Endometrial microvascular endothelial cells (primary cell): ENCODE results near the gene HEXA. TPM values are rescaled to one million over a fixed set of nuclear protein-coding genes. Genes with fewer than 3 reads are reported as not detected.

Experiments used
- in situ Hi-C: cut with HindIII; loops from 2 replicates; pipeline ENCODE4 v1.10.0; 2017; ENCODE audit warnings: low sequenced_read_pairs, low pct_unique_long_range_greater_than_20kb; ENCODE audit errors: inconsistent ontology term
- total RNA-seq: library from RNA; depleted of rRNA; stranded (reverse); fragments of >200 nt; gene quantifications from one replicate; pipeline ENCODE4 v1.2.3, GENCODE V29; 2015; ENCODE audit errors: inconsistent ontology term

The HEXA gene
- total RNA-seq, 1 donor from 2014 or later: 67.2 TPM

DNA sequence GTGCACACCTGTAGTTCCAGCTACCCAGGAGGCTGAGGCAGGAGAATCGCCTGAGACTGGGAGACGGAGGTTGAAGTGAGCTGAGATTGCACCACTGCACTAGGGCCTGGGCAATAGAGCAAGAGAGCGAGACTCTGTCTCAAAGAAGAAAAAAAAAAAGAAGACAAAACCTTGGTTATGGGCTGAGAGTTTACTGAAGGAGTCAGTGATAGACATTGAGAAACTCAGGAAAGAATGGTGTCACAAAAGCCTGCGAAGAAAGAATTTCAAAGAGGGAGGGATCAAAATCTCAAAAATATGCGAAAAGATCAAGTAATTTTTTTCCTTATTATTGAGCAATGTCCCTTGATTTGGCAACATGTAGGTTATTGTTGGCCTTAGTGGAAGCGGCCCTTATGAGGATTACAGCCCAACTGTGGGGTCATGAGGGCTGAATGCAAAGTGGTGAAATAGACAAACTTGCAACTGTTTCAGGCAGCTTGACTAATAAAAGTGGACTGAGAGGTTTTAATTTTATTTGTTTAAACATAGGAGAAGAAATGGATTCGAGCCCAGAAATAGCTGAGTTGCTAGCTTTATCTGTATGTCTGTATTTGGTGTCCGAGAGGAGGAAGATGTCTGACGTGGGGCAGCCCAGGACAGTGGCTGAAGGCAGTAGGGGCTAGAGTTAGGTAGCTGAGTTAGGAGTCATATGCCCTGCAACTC is 37.0 kb downstream of the HEXA start:
- in situ Hi-C loops: no loop called here

DNA sequence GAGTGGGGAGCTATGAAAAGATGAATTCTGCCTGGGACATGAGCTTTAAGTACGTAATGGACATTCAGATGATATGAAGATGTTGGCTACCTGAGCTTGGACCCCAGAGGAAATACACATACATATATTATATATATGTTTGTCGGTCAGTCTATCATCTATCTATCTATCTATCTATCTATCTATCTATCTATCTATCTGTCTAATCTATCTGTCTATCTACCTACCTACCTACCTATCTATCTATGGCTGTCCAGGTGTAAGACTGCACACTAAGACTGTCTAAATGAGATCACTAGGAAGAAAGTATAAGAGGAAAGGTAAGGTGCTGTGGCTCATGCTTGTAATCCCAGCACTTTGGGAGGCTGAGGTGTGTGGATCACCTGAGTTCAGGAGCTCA is 37.7 kb downstream of the HEXA start:
- in situ Hi-C loops: no loop called here

DNA sequence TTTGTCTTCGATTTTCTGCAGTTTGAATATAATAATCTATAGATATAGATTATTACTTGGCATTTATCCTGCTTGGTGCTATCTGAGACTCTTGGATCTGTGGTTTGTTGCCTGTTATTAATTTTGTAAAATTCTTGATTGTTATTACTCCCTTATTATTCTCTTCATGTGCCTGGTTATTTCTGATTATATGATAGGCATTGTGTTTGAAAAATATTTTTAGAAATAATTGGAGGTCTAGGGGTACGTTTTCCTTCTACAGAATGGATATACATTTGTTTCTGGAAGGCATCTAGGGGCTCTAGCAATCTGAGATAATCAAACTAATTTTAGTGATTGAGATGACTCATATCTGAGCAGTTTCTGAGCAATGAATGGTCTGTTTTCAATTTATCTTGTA is 41.0 kb downstream of the HEXA start:
- in situ Hi-C loops: no loop called here

DNA sequence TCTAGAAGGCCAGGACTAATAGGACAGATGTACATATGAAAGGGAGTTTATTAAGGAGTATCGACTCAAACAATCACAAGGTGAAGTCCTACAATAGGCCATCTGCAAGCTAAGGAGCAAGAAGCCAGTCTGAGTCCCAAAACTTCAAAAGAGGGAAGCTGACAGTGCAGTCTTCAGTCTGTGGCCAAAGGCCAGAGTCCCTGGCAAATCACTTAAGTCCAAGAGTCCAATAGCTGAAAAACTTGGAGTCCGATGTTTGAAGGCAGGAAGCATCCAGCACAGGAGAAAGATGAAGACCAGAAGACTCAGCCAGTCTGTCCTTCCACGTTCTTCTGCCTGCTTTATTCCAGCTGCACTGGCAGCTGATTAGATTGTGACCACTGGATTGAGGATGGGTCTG is 44.8 kb downstream of the HEXA start:
- in situ Hi-C loops: no loop called here

DNA sequence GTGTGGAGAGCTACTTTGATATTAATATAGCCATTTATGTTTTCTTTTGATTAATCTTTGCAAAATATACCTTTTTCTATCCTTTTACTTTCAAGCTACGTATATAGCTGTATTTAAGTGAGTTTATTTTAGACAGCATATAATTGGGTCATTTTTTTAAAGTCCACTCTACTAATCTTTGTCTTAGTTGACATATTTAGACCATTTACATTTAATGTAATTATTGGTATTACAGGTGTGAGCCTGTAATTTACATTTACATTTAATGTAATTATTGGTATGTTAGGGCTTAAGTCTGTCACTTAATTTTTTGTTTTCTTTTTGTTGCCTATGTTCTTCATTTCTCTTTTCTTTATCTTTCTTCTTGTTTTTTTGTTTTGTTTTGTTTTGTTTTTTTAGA is 52.1 kb downstream of the HEXA start:
- in situ Hi-C loops: no loop called here

- in situ Hi-C loops: no loop called here
Observed at GRCh38 chr15:72319985-72320671, 55.7 kb downstream of the HEXA start, which contains the start of gene CELF6. Gene CELF6 (minus strand): TSS chr15:72320157. CDS start chr15:72319874, 283 bp downstream.

DNA sequence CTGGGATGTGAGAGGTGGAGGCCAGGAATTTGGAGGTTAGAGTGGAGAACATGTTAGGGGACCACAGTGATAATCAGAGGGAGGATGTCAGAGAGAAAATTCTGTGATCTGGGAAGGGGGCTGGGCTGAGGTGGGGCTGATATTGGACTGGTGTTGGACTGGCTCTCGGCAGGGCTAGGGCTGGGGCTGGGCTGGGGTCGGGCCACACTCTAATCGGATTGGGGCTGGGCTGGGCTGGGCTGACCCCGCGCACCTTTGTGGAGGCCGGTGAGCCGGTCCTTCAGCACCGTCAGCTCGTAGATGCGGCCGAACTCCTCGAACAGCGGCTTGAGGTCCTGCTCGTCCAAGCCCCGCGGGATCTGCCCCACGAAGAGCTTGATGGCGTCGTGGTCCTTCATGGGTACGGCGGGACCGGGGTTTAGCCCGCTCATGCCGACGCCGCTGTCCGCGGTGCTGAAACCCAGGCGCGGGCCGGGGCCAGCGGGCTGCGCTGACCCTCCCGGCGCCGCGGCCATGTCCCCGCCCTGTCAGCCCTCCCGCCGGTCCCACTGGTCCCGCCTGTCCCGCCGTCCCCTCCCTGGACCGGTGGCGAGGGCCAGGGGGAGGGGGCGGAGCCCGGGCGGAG is 56.3 kb downstream of the HEXA start:
- in situ Hi-C loops: no loop called here

GRCh38 chr15:72318408-72318942 is 57.3 kb downstream of the HEXA start:
- in situ Hi-C loops: no loop called here

DNA sequence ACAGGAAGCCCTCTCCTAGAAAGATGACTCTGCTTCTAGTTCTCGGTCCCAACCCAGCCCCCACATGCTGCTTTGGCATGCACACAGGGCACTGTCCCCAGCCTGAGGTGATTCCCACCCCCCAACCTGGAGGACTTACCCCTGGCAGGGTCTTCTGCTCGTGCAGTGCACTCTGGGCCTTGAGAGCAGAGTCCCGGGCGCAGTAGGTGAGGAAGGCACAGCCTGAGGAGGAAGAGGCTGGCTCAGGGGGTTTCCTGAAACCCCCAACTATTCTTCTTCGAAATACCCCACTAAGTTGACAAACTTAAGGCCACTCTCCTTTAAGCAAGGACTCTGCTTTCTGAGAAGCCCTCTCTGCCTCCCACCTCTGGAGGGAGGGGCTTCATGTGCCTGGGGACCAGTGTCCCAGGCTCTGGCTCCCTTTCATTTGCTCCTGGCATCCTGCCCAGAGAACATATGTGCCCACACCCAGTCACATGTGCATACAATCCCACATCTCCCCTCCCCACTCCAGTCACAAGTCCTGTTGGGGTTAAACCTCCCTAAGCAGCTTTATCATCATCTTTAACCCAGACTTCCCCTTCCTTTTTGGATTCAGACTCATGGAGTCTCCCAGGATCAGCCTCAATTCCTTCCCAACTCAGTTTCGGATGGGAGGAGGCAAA is 60.0 kb downstream of the HEXA start:
- in situ Hi-C loops: no loop called here

- in situ Hi-C loops: no loop called here
Observed at GRCh38 chr15:72313881-72314280, 61.9 kb downstream of the HEXA start.

DNA sequence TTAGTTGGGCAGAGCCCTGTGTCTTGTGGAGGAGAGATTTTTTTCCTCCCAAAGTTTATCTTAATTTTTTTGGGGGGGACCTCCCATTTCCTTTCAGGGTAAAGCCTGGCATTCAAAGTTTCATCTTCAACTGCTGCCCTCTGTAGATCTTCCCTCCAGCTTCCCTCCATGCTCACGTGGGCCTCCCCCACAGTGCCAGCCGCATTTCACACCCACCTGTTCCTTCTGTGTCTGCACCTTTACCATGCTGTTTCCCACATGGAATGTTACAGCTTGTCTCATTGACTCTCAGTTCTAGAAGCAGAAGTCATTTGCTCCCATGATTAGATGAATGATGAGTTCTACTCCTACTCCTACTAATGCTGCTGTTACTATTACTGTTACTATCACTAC is 62.4 kb downstream of the HEXA start:
- in situ Hi-C loops: no loop called here

DNA sequence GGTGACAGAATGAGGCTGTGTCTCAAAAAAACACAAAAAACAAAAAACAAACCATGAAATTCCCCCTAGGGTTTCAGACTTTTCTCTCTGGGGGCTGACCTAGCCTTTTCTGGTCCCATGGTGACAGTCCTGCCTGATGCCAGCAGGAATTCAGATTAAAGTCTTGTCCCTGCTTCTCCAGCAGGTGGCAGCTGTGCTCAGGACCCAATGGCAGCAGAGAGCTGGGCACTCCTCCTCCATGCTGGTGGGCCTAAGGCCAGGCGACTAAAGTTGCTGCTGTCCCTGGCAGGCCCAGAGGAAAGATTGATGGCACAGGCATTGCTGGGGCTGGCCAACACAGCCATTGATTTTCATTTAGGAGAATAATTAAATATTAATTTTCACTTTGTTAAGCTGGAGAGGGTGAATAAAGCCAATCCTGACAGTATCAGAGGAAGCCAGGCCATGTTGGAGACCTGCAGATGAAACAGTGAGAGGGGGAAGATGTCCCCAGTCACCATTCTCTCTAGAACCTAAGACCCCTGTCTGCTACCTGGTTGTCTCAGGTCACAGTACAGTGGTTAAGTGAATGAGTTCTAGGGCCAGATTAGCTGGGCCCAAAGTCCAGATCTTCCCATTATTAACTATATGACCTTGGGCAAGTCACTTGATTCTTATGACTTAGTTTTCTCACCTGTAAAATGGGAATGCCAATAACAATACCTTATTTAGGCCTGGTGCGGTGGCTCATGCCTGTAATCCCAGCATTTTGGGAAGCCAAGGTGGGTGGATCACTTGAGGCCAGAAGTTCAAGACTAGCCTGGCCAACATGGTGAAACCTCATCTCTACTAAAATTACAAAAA is 63.0 kb downstream of the HEXA start:
- in situ Hi-C loops: no loop called here

- in situ Hi-C loops: no loop called here
Observed at GRCh38 chr15:72307026-72307425, 68.8 kb downstream of the HEXA start.

- in situ Hi-C loops: no loop called here
Observed at GRCh38 chr15:72306211-72306785, 69.5 kb downstream of the HEXA start.

DNA sequence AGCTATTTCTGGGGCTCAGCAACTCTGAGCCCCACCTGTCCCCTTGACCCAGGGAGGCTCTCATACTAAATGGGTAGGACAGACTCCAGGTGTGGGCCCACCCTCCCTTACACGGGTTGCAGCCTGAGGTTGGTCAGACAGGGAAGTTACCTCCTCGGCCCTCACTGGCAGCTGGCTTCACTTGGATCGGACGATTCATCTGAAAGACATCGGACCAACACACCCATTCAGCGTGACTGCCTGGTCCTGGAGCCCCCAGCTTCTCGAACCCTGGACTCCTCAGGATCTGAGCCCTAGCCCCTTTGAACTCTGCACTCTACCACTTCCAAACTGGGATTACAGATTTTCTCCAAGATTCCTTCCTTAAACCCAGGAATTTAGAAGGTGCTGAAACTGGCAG is 71.2 kb downstream of the HEXA start:
- in situ Hi-C loops: no loop called here

- in situ Hi-C loops: no loop called here
Observed at GRCh38 chr15:72302955-72303354, 72.9 kb downstream of the HEXA start.
